ENCODE measurements around the gene NDRG4. TPM values are rescaled to one million over a fixed set of nuclear protein-coding genes. Genes with fewer than 3 reads are reported as not detected.

NDRG4 gene
- total RNA-seq, 1 experiment from 2014 or later, result 8.6 TPM

- ChIA-PET POLR2A (no interaction called here), RAD21 (ENCODE audit: low non-redundant PET in 1 of 2, low total read pairs in 2 of 2, uncharacterized antibody in 2 of 2, unreplicated experiment in 2 of 2) (no interaction called here), CTCF (no interaction called here)
- peaks cover 70% of the 10 kb centered on the region for H3K79me2 ChIP-seq (ENCODE audit: insufficient read depth, low read length)
- H3K36me3 ChIP-seq (ENCODE audit: control insufficient read depth in 1 of 2, insufficient read depth in 2 of 2, low read length in 2 of 2), result peaks cover 50 to 58% of the 10 kb centered on the region in 2 experiments
- H3K4me2 ChIP-seq (ENCODE audit: low read length), result no peak overlapping the region
- H3K9me2 ChIP-seq (ENCODE audit: insufficient read depth), result no peaks in the 10 kb centered on the region
- H2AFZ ChIP-seq (ENCODE audit: low read depth, low read length, poor library complexity, severe bottlenecking), result no peak overlapping the region
- H3K27ac ChIP-seq (ENCODE audit: low read depth, low read length), result no peak overlapping the region
- intact Hi-C loops (cut with micrococcal nuclease), result no loop called here
- H3K27me3 ChIP-seq (ENCODE audit: insufficient read depth, low read length), result no peaks in the 10 kb centered on the region
- no peaks in the 10 kb centered on the region for H3K9me3 ChIP-seq (ENCODE audit: control insufficient read depth in 1 of 2, insufficient read depth in 1 of 2, low read depth in 1 of 2, low read length in 2 of 2)
- no TSS peak for BruUV-seq (replicated peaks)
- ATAC-seq (no peak), DNase-seq (ENCODE audit: low read depth, low spot score) (no peak)
- TF ChIP-seq EZH2 (IDR thresholded peaks at IDR 0.05) (no peak), SIN3A (IDR thresholded peaks at IDR 0.05; ENCODE audit: low read depth) (no peak), CBX3 (IDR thresholded peaks at IDR 0.05; ENCODE audit: low read depth) (no peak), ATF3 (IDR thresholded peaks at IDR 0.05) (no peak), EGR1 (IDR thresholded peaks at IDR 0.05; ENCODE audit: low read depth) (no peak), POLR2A (IDR thresholded peaks at IDR 0.05; ENCODE audit: borderline replicate concordance, extremely low read depth, insufficient read depth, insufficient read length) (no peak), MAX (IDR thresholded peaks at IDR 0.05) (no peak), CTCF (IDR thresholded peaks at IDR 0.05 in 2 of 3, conservative IDR thresholded peaks at IDR 0.05 in 1 of 3; ENCODE audit: borderline replicate concordance in 1 of 3, insufficient read depth in 1 of 3, low read depth in 2 of 3, low read length in 2 of 3) (no peak), FOSL1 (IDR thresholded peaks at IDR 0.05; ENCODE audit: low read depth) (no peak), JUND (IDR thresholded peaks at IDR 0.05) (no peak)
- H3K4me3 ChIP-seq (replicated peaks in 1 of 2; ENCODE audit: low read depth in 1 of 2, low read length in 2 of 2), result no peak overlapping the region
- no peaks in the 10 kb centered on the region; the same call in 1 of the 2 replicates for H4K20me1 ChIP-seq (ENCODE audit: insufficient read depth)
- H3K9ac ChIP-seq (ENCODE audit: low read length), result no peak overlapping the region
- peaks cover 5 to 22% of the 10 kb centered on the region in 2 experiments; a peak in 3 of 4 replicates for H3K4me1 ChIP-seq (ENCODE audit: control insufficient read depth in 1 of 2, insufficient read depth in 2 of 2, low read length in 2 of 2)
Observed at GRCh38 chr16:58518083-58518979, 18.4 kb downstream of the NDRG4 start.

Measured in HCT116 (cell line).